Measurements from ENCODE around the gene MAP4K1. TPM values are rescaled to one million over a fixed set of nuclear protein-coding genes. Genes with fewer than 3 reads are reported as not detected.

MAP4K1 gene
- total and polyA plus RNA-seq, 2 of the 13 experiments (the other 11 are each of a cell fraction or from before 2014, with no cell fraction given) = 0.24 to 0.89 TPM

GRCh38 chr19:38653028-38653571 is 35.3 kb upstream of the MAP4K1 start (continued):
- TF ChIP-seq PATZ1 (CRISPR knock-in tag; IDR thresholded peaks at IDR 0.05) = peak; percentile 64
- peak; percentile 18; the same call in 1 of the 2 replicates for TF ChIP-seq SP5 (CRISPR knock-in tag; IDR thresholded peaks at IDR 0.05; ENCODE audit: borderline replicate concordance, low read depth)
- no peak for TF ChIP-seq HOMEZ (CRISPR knock-in tag; IDR thresholded peaks at IDR 0.05; ENCODE audit: low read depth)
- TF ChIP-seq ZUFSP (CRISPR knock-in tag; IDR thresholded peaks at IDR 0.05; ENCODE audit: borderline replicate concordance) = no peak
- no peak for TF ChIP-seq ZNF550 (CRISPR knock-in tag; IDR thresholded peaks at IDR 0.05; ENCODE audit: borderline replicate concordance)
- TF ChIP-seq ZNF772 (CRISPR knock-in tag; IDR thresholded peaks at IDR 0.05) = peak; percentile 34; the same call in 1 of the 2 replicates
- no peak for TF ChIP-seq MATR3 (CRISPR knock-in tag; IDR thresholded peaks at IDR 0.05)
- TF ChIP-seq ZBED4 (CRISPR knock-in tag; IDR thresholded peaks at IDR 0.05; ENCODE audit: borderline replicate concordance) = no peak
- peak in 1 of 2 experiments; percentile 57; a peak in 2 of 4 replicates for TF ChIP-seq EP300 (IDR thresholded peaks at IDR 0.05; ENCODE audit: low read depth in 2 of 2, low read length in 2 of 2)
- no peak for TF ChIP-seq EP300 (CRISPR knock-in tag; IDR thresholded peaks at IDR 0.05; ENCODE audit: borderline replicate concordance)
- 0 out of 2 replicates have a peak, but pooled peaks have one; percentile 44 for TF ChIP-seq ZNF292 (CRISPR knock-in tag; IDR thresholded peaks at IDR 0.05; ENCODE audit: borderline replicate concordance, low read depth)
- 0 out of 2 replicates have a peak, but pooled peaks have one; percentile 36 for TF ChIP-seq KLF6 (CRISPR knock-in tag; IDR thresholded peaks at IDR 0.05)
- peak; percentile 23; the same call in 1 of the 2 replicates for TF ChIP-seq FOXA3 (CRISPR knock-in tag; IDR thresholded peaks at IDR 0.05)
- TF ChIP-seq SOX6 (IDR thresholded peaks at IDR 0.05) = no peak
- TF ChIP-seq SOX6 (CRISPR knock-in tag; IDR thresholded peaks at IDR 0.05) = peak; percentile 58
- TF ChIP-seq HNRNPH1 (optimal IDR thresholded peaks at IDR 0.05; ENCODE audit: low read depth, low read length) = no peak
- peak; percentile 54; the same call in 1 of the 2 replicates for TF ChIP-seq HDAC2 (CRISPR knock-in tag; IDR thresholded peaks at IDR 0.05)
- no peak for TF ChIP-seq CENPX (CRISPR knock-in tag; IDR thresholded peaks at IDR 0.05)
- peak; percentile 77; the same call in 1 of the 2 replicates for TF ChIP-seq SIX1 (CRISPR knock-in tag; IDR thresholded peaks at IDR 0.05; ENCODE audit: borderline replicate concordance)
- 0 out of 2 replicates have a peak, but pooled peaks have one; percentile 26 for TF ChIP-seq RXRB (CRISPR knock-in tag; IDR thresholded peaks at IDR 0.05; ENCODE audit: borderline replicate concordance)
- TF ChIP-seq BCL6 (CRISPR knock-in tag; IDR thresholded peaks at IDR 0.05) = peak; percentile 69; the same call in 1 of the 2 replicates

All from HepG2 (cell line).